Transverse colon (tissue), 4 donors: ENCODE results near the gene NELL2. TPM values are rescaled to one million over a fixed set of nuclear protein-coding genes. Genes with fewer than 3 reads are reported as not detected.

ENCODE experiments used
- DNase-seq: peaks from one replicate; pipeline ENCODE4 v3.0.0-alpha.2; 2019
- H3K27ac ChIP-seq, 4 donors: fragments of 200-600 bp; sonication (generic); 2 replicates each; pipeline ENCODE4 v1.5.1; 2016 to 2018; ENCODE audit warnings: inconsistent platforms in 4 of 4
- H3K27me3 ChIP-seq: fragments of 200-600 bp; sonication (generic); 2 replicates; pipeline ENCODE4 v1.5.1; 2017; ENCODE audit warnings: inconsistent platforms
- H3K36me3 ChIP-seq, 4 donors: fragments of 200-600 bp; sonication (generic); 2 replicates each; pipeline ENCODE4 v1.5.1; 2017 to 2019; ENCODE audit warnings: inconsistent platforms in 4 of 4
- H3K4me1 ChIP-seq, 4 donors: fragments of 200-600 bp; sonication (generic); 2 replicates each; pipeline ENCODE4 v1.5.1; 2017 to 2020; ENCODE audit warnings: inconsistent platforms in 4 of 4
- H3K4me3 ChIP-seq, 4 donors: fragments of 200-600 bp; sonication (generic); 1 replicate in 1 of 4; 2 replicates in 3 of 4; pipeline versions ENCODE4 v1.5.1 to v1.6.1; 2017 to 2019; ENCODE audit warnings: inconsistent platforms in 4 of 4
- H3K9me3 ChIP-seq, 2 donors: fragments of 200-600 bp; sonication (generic); 2 replicates each; pipeline ENCODE4 v1.5.1; 2017 to 2019; ENCODE audit warnings: inconsistent platforms in 2 of 2
- EP300 ChIP-seq: sonication (generic); formaldehyde crosslinking; IDR thresholded peaks from one replicate; pipeline ENCODE4 v1.6.1; 2017; ENCODE audit warnings: antibody characterized with exemption, low read depth
- POLR2A ChIP-seq: fragments of 450-650 bp; IDR thresholded peaks from one replicate; pipeline ENCODE4 v1.6.1; 2016; ENCODE audit warnings: antibody characterized with exemption, mild to moderate bottlenecking, moderate library complexity
- POLR2AphosphoS5 ChIP-seq, 3 donors: sonication (generic); formaldehyde crosslinking; IDR thresholded peaks; one replicate each; pipeline ENCODE4 v1.6.1; 2016; ENCODE audit warnings: antibody characterized with exemption in 3 of 3
- WGBS, 2 donors: methylation state at CpG; one replicate each; pipeline ENCODE4 v1.1.5; 2018; ENCODE audit warnings: low coverage in 1 of 2; 5-methylcytosine and 5-hydroxymethylcytosine counted together
- in situ Hi-C, 4 donors: fragments of 200-750 bp; cut with MboI; loops; one replicate each; pipeline versions ENCODE4 v1.15.0 to v1.15.1; 2017; ENCODE audit warnings: low sequenced_read_pairs in 3 of 4, low pct_ligation_motif_present in 1 of 4, low pct_unique_long_range_greater_than_20kb in 1 of 4
- intact Hi-C: fragments of 100-400 bp; cut with DNase I; formaldehyde crosslinking; loops from one replicate; pipeline ENCODE4 v1.15.1; 2023; ENCODE audit warnings: low total_unique reads
- total RNA-seq, 4 donors: library from RNA; depleted of rRNA; stranded (reverse); fragments of >200 nt; gene quantifications; one replicate each; pipeline ENCODE4 v1.1.0, GENCODE V29; 2016
- TF ChIP-seq, protein P1 (sequence below), 5 experiments: fragments of 200-600 bp in 3 of 5; fragments of 450-650 bp in 2 of 5; sonication (generic) in 3 of 5; IDR thresholded peaks; 1 replicate in 2 of 5; 2 replicates in 3 of 5; pipeline ENCODE4 v1.5.1; 2016 to 2017; ENCODE audit warnings: antibody characterized with exemption in 5 of 5, inconsistent platforms in 3 of 5, mild to moderate bottlenecking in 2 of 5, moderate library complexity in 1 of 5

The NELL2 gene
- total RNA-seq, 4 donors from 2014 or later: 1.4 to 10.5 (median 9.5) TPM

DNA sequence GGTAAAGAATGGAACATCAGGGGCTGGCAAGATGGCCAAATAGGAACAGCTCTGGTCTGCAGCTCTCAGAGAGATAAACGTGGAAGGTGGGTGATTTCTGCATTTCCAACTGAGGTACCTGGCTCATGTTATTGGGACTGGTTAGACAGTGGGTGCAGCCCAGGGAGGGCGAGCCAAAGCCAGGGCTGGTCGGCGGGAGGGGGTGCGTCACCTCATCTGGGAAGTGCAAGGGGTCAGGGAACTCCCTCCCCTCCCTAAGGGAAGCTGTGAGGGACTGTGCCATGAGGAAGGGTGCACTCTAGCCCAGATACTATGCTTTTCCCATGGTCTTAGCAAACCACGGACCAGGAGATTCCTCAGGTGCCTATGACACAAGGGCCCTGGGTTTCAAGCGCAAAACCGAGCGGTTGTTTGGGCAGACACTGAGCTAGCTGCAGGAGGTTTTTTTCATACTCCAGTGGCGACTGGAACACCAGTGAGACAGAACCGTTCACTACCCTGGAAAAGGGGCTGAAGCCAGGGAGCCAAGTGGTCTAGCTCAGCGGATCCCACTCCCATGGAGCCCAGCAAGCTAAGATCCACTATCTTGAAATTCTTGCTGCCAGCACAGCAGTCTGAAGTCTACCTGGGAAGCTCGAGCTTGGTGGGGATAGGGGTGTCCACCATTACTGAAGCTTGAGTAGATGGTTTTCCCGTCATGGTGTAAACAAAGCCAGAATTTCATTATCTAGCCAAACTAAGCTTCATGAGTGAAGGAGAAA, 317.6 kb downstream of the NELL2 start:
- intact Hi-C loops (no loop called here), in situ Hi-C loops (no loop called here)
- DNase-seq: no peak
- H3K36me3 ChIP-seq: no peaks in the 10 kb centered on the region
- no peak overlapping the region for H3K4me3 ChIP-seq
- no peaks in the 10 kb centered on the region for H3K4me1 ChIP-seq
- TF ChIP-seq, protein P1, sequence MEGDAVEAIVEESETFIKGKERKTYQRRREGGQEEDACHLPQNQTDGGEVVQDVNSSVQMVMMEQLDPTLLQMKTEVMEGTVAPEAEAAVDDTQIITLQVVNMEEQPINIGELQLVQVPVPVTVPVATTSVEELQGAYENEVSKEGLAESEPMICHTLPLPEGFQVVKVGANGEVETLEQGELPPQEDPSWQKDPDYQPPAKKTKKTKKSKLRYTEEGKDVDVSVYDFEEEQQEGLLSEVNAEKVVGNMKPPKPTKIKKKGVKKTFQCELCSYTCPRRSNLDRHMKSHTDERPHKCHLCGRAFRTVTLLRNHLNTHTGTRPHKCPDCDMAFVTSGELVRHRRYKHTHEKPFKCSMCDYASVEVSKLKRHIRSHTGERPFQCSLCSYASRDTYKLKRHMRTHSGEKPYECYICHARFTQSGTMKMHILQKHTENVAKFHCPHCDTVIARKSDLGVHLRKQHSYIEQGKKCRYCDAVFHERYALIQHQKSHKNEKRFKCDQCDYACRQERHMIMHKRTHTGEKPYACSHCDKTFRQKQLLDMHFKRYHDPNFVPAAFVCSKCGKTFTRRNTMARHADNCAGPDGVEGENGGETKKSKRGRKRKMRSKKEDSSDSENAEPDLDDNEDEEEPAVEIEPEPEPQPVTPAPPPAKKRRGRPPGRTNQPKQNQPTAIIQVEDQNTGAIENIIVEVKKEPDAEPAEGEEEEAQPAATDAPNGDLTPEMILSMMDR (IDR thresholded peaks at IDR 0.05): no peak
- TF ChIP-seq POLR2A (no peak), EP300 (no peak), POLR2AphosphoS5 (IDR thresholded peaks at IDR 0.05) (no peak)
- no peak overlapping the region for H3K27ac ChIP-seq
- H3K9me3 ChIP-seq: no peaks in the 10 kb centered on the region
- H3K27me3 ChIP-seq: no peaks in the 10 kb centered on the region
- 88% methylated on average over 14 of the region's 14 CpGs; no CpG with 5 or more reads in 1 of the 2 donors for WGBS, 2 donors

DNA sequence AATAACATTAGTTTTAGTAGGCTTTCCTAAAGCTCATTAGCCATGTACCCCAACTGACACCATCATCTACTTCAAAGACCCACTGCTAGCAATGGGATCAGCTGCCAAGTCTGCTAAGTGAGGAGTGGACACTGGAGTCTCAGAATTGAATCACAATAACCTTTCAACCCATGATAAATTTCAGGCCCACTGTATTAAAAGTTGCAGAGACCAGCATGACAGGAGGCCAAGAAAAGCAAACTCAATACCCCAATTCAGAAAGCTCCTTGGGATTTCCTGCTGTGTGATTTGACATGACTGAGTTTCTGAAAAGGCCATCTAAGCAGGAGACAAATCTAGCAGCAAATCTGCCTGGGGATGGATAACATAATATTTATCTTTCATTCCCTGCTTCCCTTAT, 320.7 kb downstream of the NELL2 start:
- no peak for TF ChIP-seq POLR2A
- TF ChIP-seq POLR2AphosphoS5 (IDR thresholded peaks at IDR 0.05): no peak
- no peak for TF ChIP-seq EP300
- TF ChIP-seq, protein P1 (IDR thresholded peaks at IDR 0.05): no peak
- no peak for DNase-seq
- Histone ChIP-seq H3K27me3 (no peaks in the 10 kb centered on the region), H3K27ac (no peak overlapping the region), H3K9me3 (no peaks in the 10 kb centered on the region), H3K36me3 (no peaks in the 10 kb centered on the region), H3K4me3 (no peak overlapping the region), H3K4me1 (no peaks in the 10 kb centered on the region)
- in situ Hi-C loops (no loop called here), intact Hi-C loops (no loop called here)

DNA sequence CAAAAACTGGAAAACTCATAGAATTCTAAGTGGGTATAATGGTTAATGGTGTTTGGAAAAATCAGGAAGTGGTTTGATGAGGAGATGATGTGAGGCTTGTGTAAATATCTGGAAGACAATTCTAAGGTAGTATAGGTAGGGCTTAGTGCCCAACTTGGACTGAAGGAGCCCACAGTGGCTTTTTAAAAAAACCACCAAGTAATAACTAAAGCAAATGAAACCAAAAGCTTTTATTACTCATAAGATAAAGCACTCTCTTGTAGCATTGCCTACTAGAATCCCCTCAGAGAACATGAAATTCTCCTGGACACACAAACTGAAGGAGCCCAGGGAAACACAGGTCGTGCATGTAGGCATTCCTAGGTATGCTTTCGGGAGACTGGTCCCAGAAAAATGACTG, 324.5 kb downstream of the NELL2 start:
- no peaks in the 10 kb centered on the region for H3K9me3 ChIP-seq
- TF ChIP-seq, protein P1 (IDR thresholded peaks at IDR 0.05): no peak
- TF ChIP-seq POLR2A (no peak), POLR2AphosphoS5 (IDR thresholded peaks at IDR 0.05) (no peak), EP300 (no peak)
- H3K36me3 ChIP-seq: no peaks in the 10 kb centered on the region
- in situ Hi-C loops (no loop called here), intact Hi-C loops (no loop called here)
- no peak overlapping the region for H3K4me3 ChIP-seq
- 54% methylated on average over 2 of the region's 2 CpGs; no CpG with 5 or more reads in 1 of the 2 donors for WGBS, 2 donors
- H3K27me3 ChIP-seq: no peaks in the 10 kb centered on the region
- H3K4me1 ChIP-seq: no peaks in the 10 kb centered on the region
- no peak overlapping the region for H3K27ac ChIP-seq
- DNase-seq: no peak

DNA sequence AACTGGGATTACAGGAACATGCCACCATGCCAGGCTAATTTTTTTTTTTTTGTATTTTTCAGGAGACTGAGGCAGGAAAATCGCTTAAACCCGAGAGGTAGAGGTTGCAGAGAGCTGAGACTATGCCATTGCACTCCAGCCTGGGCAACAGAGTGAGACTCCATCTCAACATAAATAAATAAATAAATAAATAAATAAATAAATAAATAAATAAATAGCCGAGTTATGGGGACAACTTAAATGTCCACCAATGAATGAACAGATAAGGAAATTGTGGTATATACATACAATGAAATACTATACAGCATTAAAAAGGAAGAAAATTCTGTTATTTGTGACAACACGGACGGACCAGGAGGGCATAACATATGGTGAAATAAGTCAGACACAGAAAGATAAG, 325.7 kb downstream of the NELL2 start:
- Histone ChIP-seq H3K27me3 (no peaks in the 10 kb centered on the region), H3K36me3 (no peaks in the 10 kb centered on the region), H3K27ac (no peak overlapping the region), H3K4me3 (no peak overlapping the region), H3K9me3 (no peaks in the 10 kb centered on the region), H3K4me1 (no peaks in the 10 kb centered on the region)
- TF ChIP-seq EP300 (no peak), POLR2A (no peak), POLR2AphosphoS5 (IDR thresholded peaks at IDR 0.05) (no peak)
- TF ChIP-seq, protein P1 (IDR thresholded peaks at IDR 0.05): no peak
- DNase-seq: no peak
- intact Hi-C loops (no loop called here), in situ Hi-C loops (no loop called here)
- 91 to 99% methylated on average over 5 of the region's 5 CpGs for WGBS, 2 donors
